ENCODE data around the gene ZC3H7A. TPM values are rescaled to one million over a fixed set of nuclear protein-coding genes. Genes with fewer than 3 reads are reported as not detected.
A peak's percentile ranks its signal among the peaks of the same experiment; 100 is the strongest.

Gene ZC3H7A
- total and polyA plus RNA-seq, 5 donors from 2014 or later, result 43.3 to 157 (median 48.4) TPM

- Histone ChIP-seq H3K9me3 (ENCODE audit: control insufficient read depth in 2 of 2, low read length in 2 of 2) (no peaks in the 10 kb centered on the region), H3K4me1 (ENCODE audit: control insufficient read depth, insufficient read depth, low read length, poor library complexity, severe bottlenecking) (peaks cover 77% of the 10 kb centered on the region), H3K27ac (ENCODE audit: insufficient read depth, low read length, poor library complexity, severe bottlenecking) (peak overlapping the region; percentile 99), H3K36me3 (ENCODE audit: control insufficient read depth, insufficient read depth, low read length) (peaks cover 20% of the 10 kb centered on the region), H3K4me3 (ENCODE audit: low read depth, low read length) (peak overlapping the region; percentile 90), H3K27me3 (ENCODE audit: control insufficient read depth, insufficient read depth, low read length) (no peaks in the 10 kb centered on the region)
- peak; percentile 59 to 87 (median 84) for DNase-seq
- Mint-ChIP-seq H3K27me3 (peaks cover 4% of the 10 kb centered on the region), H3K36me3 (peaks cover 18% of the 10 kb centered on the region), H3K4me3 (peak overlapping the region; percentile 86 to 91 (median 88)), H3K9me3 (no peaks in the 10 kb centered on the region), H3K4me1 (peaks cover 26 to 79% (median 56%) of the 10 kb centered on the region in 4 donors), H3K27ac (peak overlapping the region; percentile 96 to 100 (median 100))
- ATAC-seq (ENCODE audit: low read depth in 2 of 2), result peak; percentile 80 to 83
Measured at GRCh38 chr16:11783319-11784037, 13.6 kb downstream of the ZC3H7A start.

- no peaks in the 10 kb centered on the region for H3K9me3 Mint-ChIP-seq
- ATAC-seq (ENCODE audit: low read depth in 2 of 2), result no peak
- H3K36me3 Mint-ChIP-seq, result peaks cover 19% of the 10 kb centered on the region
- DNase-seq, result no peak
- Histone ChIP-seq H3K4me3 (ENCODE audit: low read depth, low read length) (peak overlapping the region; percentile 90), H3K36me3 (ENCODE audit: control insufficient read depth, insufficient read depth, low read length) (peaks cover 34% of the 10 kb centered on the region), H3K4me1 (ENCODE audit: control insufficient read depth, insufficient read depth, low read length, poor library complexity, severe bottlenecking) (peaks cover 62% of the 10 kb centered on the region), H3K9me3 (ENCODE audit: control insufficient read depth in 2 of 2, low read length in 2 of 2) (no peaks in the 10 kb centered on the region), H3K27me3 (ENCODE audit: control insufficient read depth, insufficient read depth, low read length) (no peaks in the 10 kb centered on the region), H3K27ac (ENCODE audit: insufficient read depth, low read length, poor library complexity, severe bottlenecking) (peak overlapping the region; percentile 99)
- peaks cover 24 to 64% (median 43%) of the 10 kb centered on the region in 4 donors for H3K4me1 Mint-ChIP-seq
- H3K27me3 Mint-ChIP-seq, result peaks cover 4% of the 10 kb centered on the region
- H3K27ac Mint-ChIP-seq, result peak overlapping the region; percentile 96 to 100 (median 100)
- peak overlapping the region; percentile 76 to 94 (median 88) for H3K4me3 Mint-ChIP-seq
Measured at GRCh38 chr16:11781773-11782172, 15.3 kb downstream of the ZC3H7A start.

DNA sequence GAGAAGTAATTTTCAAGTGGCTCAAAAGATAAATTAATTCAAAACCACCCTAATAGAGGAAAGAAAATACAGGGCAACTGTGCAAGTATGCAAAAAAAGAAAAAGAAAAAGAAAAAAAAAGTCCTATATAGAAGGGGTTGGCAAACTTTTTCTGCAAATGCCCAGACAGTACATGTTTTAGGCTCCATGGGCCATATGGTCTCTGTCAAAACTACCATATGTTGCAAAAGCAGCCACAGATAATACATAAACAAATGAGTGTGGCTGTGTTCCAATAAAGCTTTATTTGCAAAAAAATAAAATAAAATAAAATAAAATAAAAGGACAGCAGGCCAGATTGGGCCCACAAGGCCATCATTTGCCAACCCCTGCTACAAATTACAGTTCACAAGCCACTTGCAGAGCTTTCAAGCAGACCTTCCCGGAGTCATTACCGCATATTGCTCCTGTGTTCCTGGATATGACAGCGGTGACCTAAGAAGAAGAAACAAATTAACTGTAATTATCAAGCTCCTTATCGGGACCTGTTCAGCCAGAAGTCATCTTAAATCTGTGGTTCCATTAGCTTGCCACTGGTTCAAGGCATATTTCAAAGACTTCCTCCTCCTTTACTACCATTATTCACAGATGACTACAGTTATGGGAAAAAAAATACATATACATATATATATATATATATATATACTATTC is 15.9 kb downstream of the ZC3H7A start:
- ATAC-seq (ENCODE audit: low read depth in 2 of 2) (no peak), DNase-seq (no peak)
- Mint-ChIP-seq H3K4me3 (peak overlapping the region in 3 of 4 donors; percentile 85 to 94 (median 90)), H3K27ac (peak overlapping the region; percentile 96 to 100 (median 100)), H3K36me3 (peaks cover 24% of the 10 kb centered on the region), H3K9me3 (no peaks in the 10 kb centered on the region), H3K27me3 (peaks cover 4% of the 10 kb centered on the region), H3K4me1 (peaks cover 18 to 57% (median 36%) of the 10 kb centered on the region in 4 donors)
- Histone ChIP-seq H3K27me3 (ENCODE audit: control insufficient read depth, insufficient read depth, low read length) (no peaks in the 10 kb centered on the region), H3K27ac (ENCODE audit: insufficient read depth, low read length, poor library complexity, severe bottlenecking) (peak overlapping the region; percentile 99), H3K4me3 (ENCODE audit: low read depth, low read length) (no peak overlapping the region), H3K36me3 (ENCODE audit: control insufficient read depth, insufficient read depth, low read length) (peaks cover 38% of the 10 kb centered on the region), H3K4me1 (ENCODE audit: control insufficient read depth, insufficient read depth, low read length, poor library complexity, severe bottlenecking) (peaks cover 55% of the 10 kb centered on the region), H3K9me3 (ENCODE audit: control insufficient read depth in 2 of 2, low read length in 2 of 2) (no peaks in the 10 kb centered on the region)

DNA sequence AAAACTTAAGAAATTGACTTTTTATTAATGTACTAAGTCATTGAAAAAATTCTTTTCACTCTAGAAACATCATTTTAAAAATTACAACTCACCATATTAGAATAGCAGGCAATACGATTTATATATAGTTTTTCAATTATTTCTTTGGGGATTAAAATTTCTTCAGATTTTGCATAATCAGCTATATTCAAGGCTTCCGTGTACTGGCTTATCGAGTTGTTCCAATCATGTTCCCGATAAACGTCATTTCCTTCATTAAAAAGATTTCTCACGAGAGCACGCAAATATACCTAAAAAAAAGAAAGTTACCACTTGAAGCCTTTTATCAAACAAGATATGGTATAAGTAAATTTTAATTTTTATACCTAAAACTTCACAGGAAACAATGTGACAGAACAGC is 18.0 kb downstream of the ZC3H7A start:
- peaks cover 33% of the 10 kb centered on the region for H3K36me3 Mint-ChIP-seq
- H3K9me3 Mint-ChIP-seq, result no peaks in the 10 kb centered on the region
- DNase-seq (no peak), ATAC-seq (ENCODE audit: low read depth in 2 of 2) (no peak)
- H3K27me3 Mint-ChIP-seq, result peaks cover 4% of the 10 kb centered on the region
- peaks cover 54% of the 10 kb centered on the region for H3K36me3 ChIP-seq (ENCODE audit: control insufficient read depth, insufficient read depth, low read length)
- H3K4me1 ChIP-seq (ENCODE audit: control insufficient read depth, insufficient read depth, low read length, poor library complexity, severe bottlenecking), result peaks cover 44% of the 10 kb centered on the region
- no peak overlapping the region for H3K4me3 Mint-ChIP-seq
- peak overlapping the region; percentile 37 for H3K27ac ChIP-seq (ENCODE audit: insufficient read depth, low read length, poor library complexity, severe bottlenecking)
- H3K4me3 ChIP-seq (ENCODE audit: low read depth, low read length), result no peak overlapping the region
- no peaks in the 10 kb centered on the region for H3K27me3 ChIP-seq (ENCODE audit: control insufficient read depth, insufficient read depth, low read length)
- peaks cover 22 to 53% (median 39%) of the 10 kb centered on the region in 4 donors for H3K4me1 Mint-ChIP-seq
- H3K9me3 ChIP-seq (ENCODE audit: control insufficient read depth in 2 of 2, low read length in 2 of 2), result no peaks in the 10 kb centered on the region
- H3K27ac Mint-ChIP-seq, result peak overlapping the region in 1 of 3 donors; percentile 62

DNA sequence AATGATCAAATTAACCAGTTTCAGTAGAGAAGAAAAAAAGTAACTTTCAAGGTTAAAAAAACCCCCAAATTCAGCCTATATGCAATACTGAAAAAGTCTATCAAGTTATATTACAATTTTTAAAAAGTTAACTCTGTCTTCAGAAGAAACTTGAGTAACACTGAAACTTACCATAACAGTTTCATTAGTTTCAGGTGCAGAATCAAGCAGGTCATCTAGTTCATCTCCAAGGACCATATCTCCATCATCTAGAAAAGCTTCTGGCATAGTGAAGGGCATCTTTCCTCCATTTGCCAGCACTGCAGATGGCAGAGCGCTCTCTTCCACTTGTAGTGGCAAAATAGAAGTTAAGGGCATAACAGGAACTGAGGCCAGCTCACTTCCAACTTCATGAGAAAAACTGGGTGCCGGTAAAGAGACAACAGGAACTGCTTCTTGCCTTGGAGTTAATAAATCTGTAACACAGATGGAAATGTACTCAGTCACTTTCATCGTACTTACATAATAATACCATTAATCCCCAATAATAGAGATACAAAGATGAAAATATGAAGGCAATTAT is 22.9 kb downstream of the ZC3H7A start:
- Mint-ChIP-seq H3K9me3 (no peaks in the 10 kb centered on the region), H3K4me3 (peak overlapping the region in 2 of 4 donors; percentile 58 to 73), H3K36me3 (peaks cover 43% of the 10 kb centered on the region), H3K27ac (peak overlapping the region in 2 of 3 donors; percentile 47 to 84), H3K4me1 (peaks cover 16 to 36% (median 25%) of the 10 kb centered on the region in 4 donors), H3K27me3 (no peaks in the 10 kb centered on the region)
- DNase-seq (peak in 1 of 3 donors; percentile 53), ATAC-seq (ENCODE audit: low read depth in 2 of 2) (no peak)
- Histone ChIP-seq H3K4me3 (ENCODE audit: low read depth, low read length) (peak overlapping the region; percentile 33), H3K27me3 (ENCODE audit: control insufficient read depth, insufficient read depth, low read length) (no peaks in the 10 kb centered on the region), H3K9me3 (ENCODE audit: control insufficient read depth in 2 of 2, low read length in 2 of 2) (no peaks in the 10 kb centered on the region), H3K27ac (ENCODE audit: insufficient read depth, low read length, poor library complexity, severe bottlenecking) (peak overlapping the region; percentile 56), H3K4me1 (ENCODE audit: control insufficient read depth, insufficient read depth, low read length, poor library complexity, severe bottlenecking) (peaks cover 17% of the 10 kb centered on the region), H3K36me3 (ENCODE audit: control insufficient read depth, insufficient read depth, low read length) (peaks cover 75% of the 10 kb centered on the region)

DNA sequence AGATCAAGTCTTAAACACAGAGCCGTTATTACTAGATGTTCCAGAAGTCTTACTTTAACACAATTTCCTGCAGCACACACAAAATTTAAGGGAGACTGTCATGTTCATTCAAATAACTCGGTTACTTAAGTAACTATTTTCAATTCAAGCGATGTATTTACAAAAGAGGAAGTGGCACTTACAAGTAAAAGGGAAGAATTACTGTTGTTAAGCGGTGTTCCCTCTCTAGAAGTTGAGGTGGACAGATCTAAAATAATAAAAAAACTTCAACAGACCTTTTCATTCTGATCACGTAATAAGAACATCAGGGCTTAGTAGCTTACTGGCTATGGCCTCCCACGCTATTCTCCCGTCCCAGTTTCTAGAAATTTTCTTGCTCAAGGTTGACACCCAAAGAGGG is 28.2 kb downstream of the ZC3H7A start:
- peak; percentile 40 to 48 for ATAC-seq (ENCODE audit: low read depth in 2 of 2)
- H3K27ac Mint-ChIP-seq, result peak overlapping the region; percentile 84 to 95 (median 84)
- peak overlapping the region; percentile 15 to 74 (median 70) for H3K4me3 Mint-ChIP-seq
- H3K36me3 Mint-ChIP-seq, result peaks cover 47% of the 10 kb centered on the region
- Histone ChIP-seq H3K9me3 (ENCODE audit: control insufficient read depth in 2 of 2, low read length in 2 of 2) (no peaks in the 10 kb centered on the region), H3K27me3 (ENCODE audit: control insufficient read depth, insufficient read depth, low read length) (no peaks in the 10 kb centered on the region), H3K27ac (ENCODE audit: insufficient read depth, low read length, poor library complexity, severe bottlenecking) (peak overlapping the region; percentile 74), H3K4me1 (ENCODE audit: control insufficient read depth, insufficient read depth, low read length, poor library complexity, severe bottlenecking) (peaks cover 17% of the 10 kb centered on the region), H3K4me3 (ENCODE audit: low read depth, low read length) (peak overlapping the region; percentile 78), H3K36me3 (ENCODE audit: control insufficient read depth, insufficient read depth, low read length) (peaks cover 76% of the 10 kb centered on the region)
- H3K27me3 Mint-ChIP-seq, result no peaks in the 10 kb centered on the region
- H3K4me1 Mint-ChIP-seq, result peaks cover 21 to 43% (median 27%) of the 10 kb centered on the region in 4 donors
- no peaks in the 10 kb centered on the region for H3K9me3 Mint-ChIP-seq
- peak in 1 of 3 donors; percentile 65 for DNase-seq

GRCh38 chr16:11762431-11762830 is 34.6 kb downstream of the ZC3H7A start:
- Mint-ChIP-seq H3K9me3 (no peaks in the 10 kb centered on the region), H3K4me3 (no peak overlapping the region)
- no peak for ATAC-seq (ENCODE audit: low read depth in 2 of 2)

More at GRCh38 chr16:11762431-11762830, 34.6 kb downstream of the ZC3H7A start:
- H3K27me3 Mint-ChIP-seq, result no peaks in the 10 kb centered on the region
- Histone ChIP-seq H3K4me3 (ENCODE audit: low read depth, low read length) (no peak overlapping the region), H3K36me3 (ENCODE audit: control insufficient read depth, insufficient read depth, low read length) (peaks cover 92% of the 10 kb centered on the region), H3K27ac (ENCODE audit: insufficient read depth, low read length, poor library complexity, severe bottlenecking) (no peak overlapping the region), H3K9me3 (ENCODE audit: control insufficient read depth in 2 of 2, low read length in 2 of 2) (no peaks in the 10 kb centered on the region), H3K4me1 (ENCODE audit: control insufficient read depth, insufficient read depth, low read length, poor library complexity, severe bottlenecking) (no peaks in the 10 kb centered on the region), H3K27me3 (ENCODE audit: control insufficient read depth, insufficient read depth, low read length) (no peaks in the 10 kb centered on the region)
- H3K36me3 Mint-ChIP-seq, result peaks cover 57% of the 10 kb centered on the region
- peak overlapping the region in 1 of 3 donors; percentile 12 for H3K27ac Mint-ChIP-seq
- no peak for DNase-seq
- peaks cover 0 to 18% (median 5%) of the 10 kb centered on the region in 4 donors for H3K4me1 Mint-ChIP-seq

Data from CD4-positive, CD25-positive, alpha-beta regulatory T cell (primary cell).